ENCODE results near the gene PNLIPRP2. TPM values are rescaled to one million over a fixed set of nuclear protein-coding genes. Genes with fewer than 3 reads are reported as not detected.

The PNLIPRP2 gene
- total and polyA plus RNA-seq, 8 donors, result 1.3 to 11.9 (median 4.1) TPM; not detected in 3

DNA sequence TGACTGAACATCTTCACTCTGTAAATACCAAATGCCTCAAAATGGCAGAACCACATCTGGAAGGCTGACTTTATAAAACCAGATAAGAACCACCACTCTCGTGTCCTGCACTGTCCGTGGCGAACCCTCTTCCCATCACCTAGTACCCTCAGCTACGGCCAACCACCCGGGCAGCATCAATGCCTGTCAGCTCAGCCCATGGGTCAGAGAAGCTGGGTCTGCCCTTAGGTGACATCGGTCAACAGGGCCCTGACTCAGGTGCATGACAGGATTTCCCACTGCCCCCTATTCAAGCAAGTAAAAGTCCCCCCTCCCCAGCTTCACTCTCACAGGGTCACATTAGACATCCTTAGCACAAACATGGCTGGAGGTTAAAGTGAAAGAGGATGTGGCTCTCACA lies 65.1 kb downstream of the PNLIPRP2 start:
- no peaks in the 10 kb centered on the region for H3K27me3 ChIP-seq
- no peaks in the 10 kb centered on the region for H3K36me3 ChIP-seq
- 95 to 100% (median 96%) methylated on average over 4 to 6 of the region's 6 CpGs for WGBS, 5 donors
- no peaks in the 10 kb centered on the region for H3K9me3 ChIP-seq
- TF ChIP-seq CTCF (IDR thresholded peaks at IDR 0.05), result no peak
- TF ChIP-seq POLR2A (IDR thresholded peaks at IDR 0.05), result no peak
- no peak for TF ChIP-seq POLR2AphosphoS5 (IDR thresholded peaks at IDR 0.05)
- TF ChIP-seq EP300 (IDR thresholded peaks at IDR 0.05), result no peak
- intact Hi-C loops (cut with DNase I; ENCODE audit: low total_unique reads), result loop anchor here (5.0 kb wide), 1 partner anchor 101 kb away; no protein-coding TSS in a partner anchor
- DNase-seq, result no peak
- H3K4me3 ChIP-seq, result no peak overlapping the region
- H3K27ac ChIP-seq, result no peak overlapping the region
- peaks cover 0 to 34% (median 13%) of the 10 kb centered on the region in 4 donors for H3K4me1 ChIP-seq

GRCh38 chr10:116686632-116687031 lies 65.9 kb downstream of the PNLIPRP2 start:
- WGBS, 5 donors, result 85 to 95% (median 90%) methylated on average over 3 of the region's 3 CpGs
- intact Hi-C loops (cut with DNase I; ENCODE audit: low total_unique reads), result loop anchor here (5.0 kb wide), 1 partner anchor 101 kb away; no protein-coding TSS in a partner anchor

GRCh38 chr10:116687633-116688032 lies 66.9 kb downstream of the PNLIPRP2 start:
- 59 to 71% (median 64%) methylated on average over 6 of the region's 6 CpGs for WGBS, 5 donors
- intact Hi-C loops (cut with DNase I; ENCODE audit: low total_unique reads), result loop anchor here (5.0 kb wide), 1 partner anchor 100 kb away; no protein-coding TSS in a partner anchor
- H3K4me3 ChIP-seq, result no peak overlapping the region
- no peak for DNase-seq
- peaks cover 0 to 29% (median 12%) of the 10 kb centered on the region in 4 donors for H3K4me1 ChIP-seq
- TF ChIP-seq POLR2AphosphoS5 (IDR thresholded peaks at IDR 0.05) (no peak), POLR2A (IDR thresholded peaks at IDR 0.05) (no peak), EP300 (IDR thresholded peaks at IDR 0.05) (no peak), CTCF (IDR thresholded peaks at IDR 0.05) (no peak)
- no peaks in the 10 kb centered on the region for H3K36me3 ChIP-seq
- H3K27me3 ChIP-seq, result no peaks in the 10 kb centered on the region
- no peaks in the 10 kb centered on the region for H3K9me3 ChIP-seq
- no peak overlapping the region for H3K27ac ChIP-seq

More at GRCh38 chr10:116686632-116687031, 65.9 kb downstream of the PNLIPRP2 start:
- no peaks in the 10 kb centered on the region for H3K9me3 ChIP-seq
- H3K4me1 ChIP-seq, result peaks cover 0 to 36% (median 17%) of the 10 kb centered on the region in 4 donors
- H3K4me3 ChIP-seq, result no peak overlapping the region
- no peak overlapping the region for H3K27ac ChIP-seq
- TF ChIP-seq POLR2AphosphoS5 (IDR thresholded peaks at IDR 0.05) (no peak), CTCF (IDR thresholded peaks at IDR 0.05) (no peak), POLR2A (IDR thresholded peaks at IDR 0.05) (no peak), EP300 (IDR thresholded peaks at IDR 0.05) (no peak)
- no peaks in the 10 kb centered on the region for H3K36me3 ChIP-seq
- no peak for DNase-seq
- H3K27me3 ChIP-seq, result no peaks in the 10 kb centered on the region

DNA sequence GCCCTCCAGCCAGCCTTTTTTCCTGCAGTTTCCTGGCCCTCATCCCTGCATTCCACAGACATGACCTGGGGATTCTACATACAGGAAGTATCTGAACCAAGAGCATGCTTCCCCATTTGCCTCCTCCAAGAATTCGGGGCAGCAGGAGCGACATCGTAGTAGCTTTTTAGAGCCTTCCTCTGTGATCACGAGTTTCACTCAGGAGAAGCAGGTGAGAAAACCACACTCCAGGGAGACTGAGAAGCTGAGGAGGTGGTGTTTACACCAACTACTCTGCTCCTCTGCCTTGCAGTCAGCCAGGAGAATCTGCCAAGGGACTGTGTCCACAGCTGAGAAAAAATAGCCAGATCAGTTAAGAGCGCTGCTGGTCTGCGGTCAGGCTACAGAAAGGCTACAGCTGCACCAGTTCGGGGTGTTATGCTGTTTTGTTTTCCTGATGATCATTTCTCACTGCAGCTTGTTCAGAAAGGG lies 67.5 kb downstream of the PNLIPRP2 start:
- Histone ChIP-seq H3K27me3 (no peaks in the 10 kb centered on the region), H3K4me3 (no peak overlapping the region), H3K27ac (peak overlapping the region in 2 of 5 donors; percentile 4 to 37), H3K36me3 (no peaks in the 10 kb centered on the region), H3K9me3 (no peaks in the 10 kb centered on the region), H3K4me1 (peaks cover 0 to 29% (median 12%) of the 10 kb centered on the region in 4 donors)
- intact Hi-C loops (cut with DNase I; ENCODE audit: low total_unique reads), result loop anchor here (5.0 kb wide), 1 partner anchor 99 kb away; no protein-coding TSS in a partner anchor
- TF ChIP-seq POLR2A (IDR thresholded peaks at IDR 0.05) (no peak), EP300 (IDR thresholded peaks at IDR 0.05) (no peak), CTCF (IDR thresholded peaks at IDR 0.05) (no peak), POLR2AphosphoS5 (IDR thresholded peaks at IDR 0.05) (no peak)
- WGBS, 5 donors, result 35 to 58% (median 48%) methylated on average over 7 of the region's 7 CpGs
- DNase-seq, result peak in 1 of 2 donors; percentile 54
